HepG2 (cell line): ENCODE measurements around the gene AFDN. TPM values are rescaled to one million over a fixed set of nuclear protein-coding genes. Genes with fewer than 3 reads are reported as not detected.
A peak's percentile ranks its signal among the peaks of the same experiment; 100 is the strongest.

Source experiments
- ATAC-seq: fragments of 200-7000 bp; cut with Tn5 transposase; 3 replicates; pipeline ENCODE4 v1.9.1; 2020; ENCODE audit warnings: mild to moderate bottlenecking, moderate library complexity
- BruUV-seq: library from RNA; stranded (reverse); fragments of 400-500 nt; replicated peaks from 2 replicates; lab custom pipeline; 2021; lab: Mats Ljungman, UMichigan
- CTCF ChIA-PET: fragments of 300-600 bp; formaldehyde crosslinking; extraction: SDS; loops from one replicate; lab custom pipeline; 2021; ENCODE audit warnings: low total read pairs, inconsistent platforms, low intra/inter-chr PET ratio; lab: Yijun Ruan, JAX
- POLR2A ChIA-PET: fragments of 350-600 bp; sonication (Branson Sonifier 250); formaldehyde crosslinking; loops from one replicate; lab custom pipeline; 2020; ENCODE audit warnings: antibody characterized with exemption, inconsistent platforms; lab: Yijun Ruan, JAX
- DNase-seq: peaks from one replicate; pipeline ENCODE4 v3.0.0-alpha.2; 2015; ENCODE audit warnings: low spot score
- FAIRE-seq: peaks from 3 replicates; lab custom pipeline; 2011; peaks lifted over from hg19 to GRCh38; lab: Jason Lieb, UNC
- H2AFZ ChIP-seq: one replicate; pipeline ENCODE4 v1.6.1; 2011; ENCODE audit warnings: low read length, inconsistent platforms
- H3K27ac ChIP-seq: fragments of 300-600 bp; 3 replicates; pipeline ENCODE4 v1.8.0; 2011; ENCODE audit warnings: mixed run types, mild to moderate bottlenecking, mixed read lengths, low read length, inconsistent platforms; ENCODE audit not compliant: insufficient read depth; ENCODE audit errors: extremely low read length
- H3K27me3 ChIP-seq, 2 experiments: fragments of 200-600 bp in 1 of 2; 2 replicates in 1 of 2; 3 replicates in 1 of 2; pipeline versions ENCODE4 v1.6.0 to v1.8.0; 2011; ENCODE audit warnings: low read length in 2 of 2, mild to moderate bottlenecking in 2 of 2, moderate library complexity in 2 of 2, inconsistent platforms in 1 of 2; ENCODE audit not compliant: insufficient read depth in 2 of 2, control insufficient read depth in 1 of 2
- H3K36me3 ChIP-seq, 2 experiments: fragments of 200-600 bp in 1 of 2; replicated peaks in 1 of 2; 2 replicates in 1 of 2; 3 replicates in 1 of 2; pipeline versions ENCODE4 v1.5.1 to v1.8.0; 2011; ENCODE audit warnings: low read length in 2 of 2, inconsistent platforms in 1 of 2; ENCODE audit not compliant: insufficient read depth in 2 of 2, control insufficient read depth in 1 of 2
- H3K4me1 ChIP-seq: 2 replicates; pipeline ENCODE4 v1.5.1; 2012; ENCODE audit warnings: low read length, inconsistent platforms; ENCODE audit not compliant: insufficient read depth
- H3K4me2 ChIP-seq: 2 replicates; pipeline ENCODE4 v1.6.0; 2011; ENCODE audit warnings: low read depth, low read length, inconsistent platforms
- H3K4me3 ChIP-seq, 3 experiments: fragments of 200-600 bp in 1 of 3; sonication (generic), shearing (Covaris generic) in 1 of 3; replicated peaks in 1 of 3; 2 replicates each; pipeline ENCODE4 v1.5.1; 2011 to 2016; ENCODE audit warnings: low read length in 3 of 3, inconsistent platforms in 2 of 3, low read depth in 2 of 3, mild to moderate bottlenecking in 2 of 3, control low read depth in 1 of 3, mixed read lengths in 1 of 3; ENCODE audit not compliant: insufficient read depth in 1 of 3
- H3K79me2 ChIP-seq: one replicate; pipeline ENCODE4 v1.6.1; 2011; ENCODE audit warnings: low read length, inconsistent platforms; ENCODE audit not compliant: insufficient read depth
- H3K9ac ChIP-seq: 2 replicates; pipeline ENCODE4 v1.6.0; 2011; ENCODE audit warnings: mild to moderate bottlenecking, low read depth, low read length, inconsistent platforms; ENCODE audit not compliant: insufficient read depth
- H3K9me3 ChIP-seq: 2 replicates; pipeline ENCODE4 v1.5.1; 2012; ENCODE audit warnings: mild to moderate bottlenecking, low read length
- H4K20me1 ChIP-seq: 2 replicates; pipeline ENCODE4 v1.6.0; 2011; ENCODE audit warnings: inconsistent platforms, mild to moderate bottlenecking, low read length, moderate library complexity; ENCODE audit not compliant: insufficient read depth
- FOXP1 ChIP-seq, 2 experiments: fragments of 450-650 bp in 1 of 2; IDR thresholded peaks; 2 replicates each; pipeline ENCODE4 v1.6.1; 2017 to 2018; ENCODE audit warnings: antibody characterized with exemption in 1 of 2
- MEF2D ChIP-seq: sonication (generic); formaldehyde crosslinking; IDR thresholded peaks from 2 replicates; pipeline ENCODE4 v1.5.1; 2020; ENCODE audit warnings: mild to moderate bottlenecking, missing genetic modification reagents
- NCOA2 ChIP-seq: sonication (generic); formaldehyde crosslinking; IDR thresholded peaks from 2 replicates; pipeline ENCODE4 v1.8.0; 2022; ENCODE audit warnings: inconsistent platforms
- PHF5A ChIP-seq: IDR thresholded peaks from one replicate; pipeline ENCODE4 v1.6.1; 2018; ENCODE audit warnings: low read depth, missing genetic modification reagents; ENCODE audit not compliant: unreplicated experiment
- RBM22 ChIP-seq: fragments of 200-400 bp; formaldehyde crosslinking; optimal IDR thresholded peaks from 2 replicates; pipeline ENCODE3; 2017; ENCODE audit warnings: mild to moderate bottlenecking, low read length, moderate library complexity
- RCOR2 ChIP-seq: IDR thresholded peaks from 2 replicates; pipeline ENCODE4 v1.6.1; 2016; ENCODE audit warnings: missing biosample characterization, missing genetic modification reagents
- SNAPC2 ChIP-seq: sonication (generic); formaldehyde crosslinking; IDR thresholded peaks from 2 replicates; pipeline ENCODE4 v1.8.1; 2022; ENCODE audit warnings: mild to moderate bottlenecking, missing genetic modification reagents
- ZFP82 ChIP-seq: sonication (generic); formaldehyde crosslinking; IDR thresholded peaks from 2 replicates; pipeline ENCODE4 v1.5.1; 2020; ENCODE audit warnings: mild to moderate bottlenecking, missing genetic modification reagents, borderline replicate concordance
- WGBS: methylation state at CpG from one replicate; pipeline ENCODE4 v1.1.6; 2017; ENCODE audit warnings: low lambda C conversion rate; 5-methylcytosine and 5-hydroxymethylcytosine counted together
- in situ Hi-C: cut with HindIII; loops from 2 replicates; pipeline ENCODE4 v1.10.0; 2017; ENCODE audit warnings: low pct_unique_long_range_greater_than_20kb; ENCODE audit not compliant: extremely low pct_ligation_motif_present
- intact Hi-C: fragments of 100-400 bp; cut with micrococcal nuclease; formaldehyde crosslinking; loops from one replicate; pipeline ENCODE4 v1.10.0; 2022; ENCODE audit not compliant: unreplicated experiment
- polyA plus RNA-seq, 8 experiments: library from polyadenylated mRNA; depleted of rRNA in 3 of 8; stranded (reverse) in 7 of 8; unstranded in 1 of 8; fragments of >200 nt; fragmentation: Illumina TruSeq in 4 of 8; extraction: Trizol in 4 of 8; gene quantifications; 2 replicates each; pipeline versions ENCODE4 v1.2.1 to v1.2.3, GENCODE V29; 2011 to 2016; ENCODE audit warnings: low read depth in 4 of 8, missing spikeins in 1 of 8, mixed read lengths in 1 of 8; ENCODE audit not compliant: insufficient read depth in 1 of 8
- total RNA-seq, 5 experiments: library from RNA; depleted of rRNA; stranded (reverse); fragments of >200 nt; fragmentation: Illumina TruSeq; extraction: Trizol; gene quantifications; 2 replicates each; pipeline ENCODE4 v1.2.3, GENCODE V29; 2016; ENCODE audit warnings: low read depth in 1 of 5
- TF ChIP-seq, protein P1 (sequence below): sonication (generic); formaldehyde crosslinking; IDR thresholded peaks from 2 replicates; pipeline ENCODE4 v1.4.0; 2020; ENCODE audit warnings: missing genetic modification reagents
- TF ChIP-seq, protein P2 (sequence below): sonication (generic); formaldehyde crosslinking; IDR thresholded peaks from 2 replicates; pipeline ENCODE4 v1.9.0; 2021; ENCODE audit warnings: missing genetic modification reagents, borderline replicate concordance
- TF ChIP-seq, protein P3 (sequence below): IDR thresholded peaks from 2 replicates; pipeline ENCODE4 v1.6.1; 2016; ENCODE audit warnings: mild to moderate bottlenecking
- TF ChIP-seq, protein P4 (sequence below): sonication (generic); formaldehyde crosslinking; IDR thresholded peaks from 2 replicates; pipeline ENCODE4 v1.5.1; 2020; ENCODE audit warnings: missing genetic modification reagents, mild to moderate bottlenecking, borderline replicate concordance

The AFDN gene
- total and polyA plus RNA-seq, 2 of the 13 experiments (the other 11 are each of a cell fraction or from before 2014, with no cell fraction given), result 136 to 151 TPM

DNA sequence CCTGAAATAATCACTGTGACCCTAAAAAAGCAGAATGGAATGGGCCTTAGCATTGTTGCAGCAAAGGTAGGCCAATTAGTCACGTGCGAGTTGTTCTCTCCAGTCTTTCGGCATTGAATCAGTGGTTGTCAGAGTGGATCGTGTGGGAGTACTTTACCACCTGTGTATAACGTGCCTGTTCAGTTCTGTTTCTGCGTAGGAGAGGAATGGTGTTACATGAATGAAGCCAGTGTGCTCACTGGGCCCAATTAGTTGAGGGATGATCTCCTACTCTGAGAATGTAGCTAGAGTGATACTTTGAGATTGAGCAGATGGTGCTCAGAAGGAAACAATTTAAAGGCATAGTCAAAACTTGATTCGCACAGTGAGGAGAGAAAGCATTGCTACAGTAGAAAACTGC, 98.3 kb downstream of the AFDN start:
- Histone ChIP-seq H3K9me3 (no peaks in the 10 kb centered on the region), H2AFZ (no peak overlapping the region), H3K36me3 (peaks cover 27 to 81% of the 10 kb centered on the region in 2 experiments), H3K4me1 (peaks cover 20% of the 10 kb centered on the region), H3K4me3 (no peak overlapping the region), H4K20me1 (no peaks in the 10 kb centered on the region), H3K9ac (no peak overlapping the region), H3K27ac (no peak overlapping the region), H3K79me2 (no peaks in the 10 kb centered on the region), H3K4me2 (no peak overlapping the region), H3K27me3 (no peaks in the 10 kb centered on the region)
- TF ChIP-seq, protein P1, sequence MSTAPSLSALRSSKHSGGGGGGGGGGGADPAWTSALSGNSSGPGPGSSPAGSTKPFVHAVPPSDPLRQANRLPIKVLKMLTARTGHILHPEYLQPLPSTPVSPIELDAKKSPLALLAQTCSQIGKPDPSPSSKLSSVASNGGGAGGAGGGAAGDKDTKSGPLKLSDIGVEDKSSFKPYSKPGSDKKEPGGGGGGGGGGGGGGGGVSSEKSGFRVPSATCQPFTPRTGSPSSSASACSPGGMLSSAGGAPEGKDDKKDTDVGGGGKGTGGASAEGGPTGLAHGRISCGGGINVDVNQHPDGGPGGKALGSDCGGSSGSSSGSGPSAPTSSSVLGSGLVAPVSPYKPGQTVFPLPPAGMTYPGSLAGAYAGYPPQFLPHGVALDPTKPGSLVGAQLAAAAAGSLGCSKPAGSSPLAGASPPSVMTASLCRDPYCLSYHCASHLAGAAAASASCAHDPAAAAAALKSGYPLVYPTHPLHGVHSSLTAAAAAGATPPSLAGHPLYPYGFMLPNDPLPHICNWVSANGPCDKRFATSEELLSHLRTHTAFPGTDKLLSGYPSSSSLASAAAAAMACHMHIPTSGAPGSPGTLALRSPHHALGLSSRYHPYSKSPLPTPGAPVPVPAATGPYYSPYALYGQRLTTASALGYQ (CRISPR knock-in tag), result no peak
- peak; percentile 76 for TF ChIP-seq RBM22
- BruUV-seq, result no TSS peak
- ChIA-PET POLR2A (no interaction called here), CTCF (no interaction called here)
- in situ Hi-C loops (no loop called here), intact Hi-C loops (no loop called here)
- DNase-seq (no peak), FAIRE-seq (no peak), ATAC-seq (no peak)
- WGBS, result 97% methylated on average over 7 of the region's 7 CpGs

DNA sequence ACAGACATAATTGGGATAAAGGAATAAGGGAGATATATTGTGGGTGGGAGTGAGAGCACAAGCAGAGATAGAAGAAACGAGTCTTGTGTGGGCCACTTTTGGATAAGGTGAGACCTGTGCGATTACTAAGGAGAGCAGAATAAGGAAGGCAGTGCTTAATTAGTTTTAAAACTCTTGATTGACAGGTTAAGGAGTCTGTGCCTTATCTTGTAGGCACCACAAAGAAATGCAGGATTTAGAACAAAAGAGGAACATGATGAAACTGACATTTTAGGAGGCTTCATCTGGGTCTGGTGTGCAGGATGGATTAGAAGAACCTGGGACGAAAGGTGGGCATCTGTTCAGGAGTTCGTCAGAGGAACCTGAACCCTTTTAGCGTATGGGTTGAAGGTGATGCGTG, 100.5 kb downstream of the AFDN start:
- no peak overlapping the region for H3K4me3 ChIP-seq
- ATAC-seq, result no peak
- no peaks in the 10 kb centered on the region for H3K9me3 ChIP-seq
- H4K20me1 ChIP-seq, result no peaks in the 10 kb centered on the region
- H2AFZ ChIP-seq, result no peak overlapping the region
- DNase-seq, result no peak
- POLR2A ChIA-PET, result no interaction called here
- no peaks in the 10 kb centered on the region for H3K79me2 ChIP-seq
- H3K36me3 ChIP-seq, result peaks cover 21 to 74% of the 10 kb centered on the region in 2 experiments
- 96% methylated on average over 6 of the region's 6 CpGs for WGBS
- CTCF ChIA-PET, result no interaction called here
- no peaks in the 10 kb centered on the region for H3K27me3 ChIP-seq
- no peak overlapping the region for H3K4me2 ChIP-seq
- intact Hi-C loops (no loop called here), in situ Hi-C loops (no loop called here)
- BruUV-seq, result no TSS peak
- TF ChIP-seq MEF2D (CRISPR knock-in tag), result no peak
- TF ChIP-seq, protein P2, sequence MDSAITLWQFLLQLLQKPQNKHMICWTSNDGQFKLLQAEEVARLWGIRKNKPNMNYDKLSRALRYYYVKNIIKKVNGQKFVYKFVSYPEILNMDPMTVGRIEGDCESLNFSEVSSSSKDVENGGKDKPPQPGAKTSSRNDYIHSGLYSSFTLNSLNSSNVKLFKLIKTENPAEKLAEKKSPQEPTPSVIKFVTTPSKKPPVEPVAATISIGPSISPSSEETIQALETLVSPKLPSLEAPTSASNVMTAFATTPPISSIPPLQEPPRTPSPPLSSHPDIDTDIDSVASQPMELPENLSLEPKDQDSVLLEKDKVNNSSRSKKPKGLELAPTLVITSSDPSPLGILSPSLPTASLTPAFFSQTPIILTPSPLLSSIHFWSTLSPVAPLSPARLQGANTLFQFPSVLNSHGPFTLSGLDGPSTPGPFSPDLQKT (CRISPR knock-in tag), result no peak
- TF ChIP-seq, protein P3, sequence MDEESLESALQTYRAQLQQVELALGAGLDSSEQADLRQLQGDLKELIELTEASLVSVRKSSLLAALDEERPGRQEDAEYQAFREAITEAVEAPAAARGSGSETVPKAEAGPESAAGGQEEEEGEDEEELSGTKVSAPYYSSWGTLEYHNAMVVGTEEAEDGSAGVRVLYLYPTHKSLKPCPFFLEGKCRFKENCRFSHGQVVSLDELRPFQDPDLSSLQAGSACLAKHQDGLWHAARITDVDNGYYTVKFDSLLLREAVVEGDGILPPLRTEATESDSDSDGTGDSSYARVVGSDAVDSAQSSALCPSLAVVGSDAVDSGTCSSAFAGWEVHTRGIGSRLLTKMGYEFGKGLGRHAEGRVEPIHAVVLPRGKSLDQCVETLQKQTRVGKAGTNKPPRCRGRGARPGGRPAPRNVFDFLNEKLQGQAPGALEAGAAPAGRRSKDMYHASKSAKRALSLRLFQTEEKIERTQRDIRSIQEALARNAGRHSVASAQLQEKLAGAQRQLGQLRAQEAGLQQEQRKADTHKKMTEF (CRISPR knock-in tag), result no peak
- TF ChIP-seq, protein P4, sequence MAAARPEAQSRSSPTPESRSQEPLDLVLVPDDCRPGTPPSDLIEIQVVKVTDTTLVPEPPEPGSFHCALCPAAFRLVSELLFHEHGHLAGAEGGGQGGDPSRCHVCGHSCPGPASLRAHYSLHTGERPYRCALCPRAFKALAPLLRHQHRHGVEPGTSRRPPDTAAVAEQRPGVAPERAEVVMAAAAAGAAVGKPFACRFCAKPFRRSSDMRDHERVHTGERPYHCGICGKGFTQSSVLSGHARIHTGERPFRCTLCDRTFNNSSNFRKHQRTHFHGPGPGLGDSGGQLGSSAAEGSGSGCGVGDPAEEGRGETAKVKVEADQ (CRISPR knock-in tag), result no peak
- no peak for TF ChIP-seq NCOA2 (CRISPR knock-in tag)
- no peak for TF ChIP-seq ZFP82
- no peak for TF ChIP-seq FOXP1 (IDR thresholded peaks at IDR 0.05)
- no peak for TF ChIP-seq FOXP1 (CRISPR knock-in tag; IDR thresholded peaks at IDR 0.05)
- TF ChIP-seq PHF5A (CRISPR knock-in tag), result no peak
- TF ChIP-seq RCOR2, result no peak
- TF ChIP-seq SNAPC2 (CRISPR knock-in tag), result no peak
- H3K27ac ChIP-seq, result no peak overlapping the region
- FAIRE-seq, result no peak
- peaks cover 42% of the 10 kb centered on the region for H3K4me1 ChIP-seq
- H3K9ac ChIP-seq, result no peak overlapping the region
